ENCODE data around the gene KRT14.

Gene KRT14

DNA sequence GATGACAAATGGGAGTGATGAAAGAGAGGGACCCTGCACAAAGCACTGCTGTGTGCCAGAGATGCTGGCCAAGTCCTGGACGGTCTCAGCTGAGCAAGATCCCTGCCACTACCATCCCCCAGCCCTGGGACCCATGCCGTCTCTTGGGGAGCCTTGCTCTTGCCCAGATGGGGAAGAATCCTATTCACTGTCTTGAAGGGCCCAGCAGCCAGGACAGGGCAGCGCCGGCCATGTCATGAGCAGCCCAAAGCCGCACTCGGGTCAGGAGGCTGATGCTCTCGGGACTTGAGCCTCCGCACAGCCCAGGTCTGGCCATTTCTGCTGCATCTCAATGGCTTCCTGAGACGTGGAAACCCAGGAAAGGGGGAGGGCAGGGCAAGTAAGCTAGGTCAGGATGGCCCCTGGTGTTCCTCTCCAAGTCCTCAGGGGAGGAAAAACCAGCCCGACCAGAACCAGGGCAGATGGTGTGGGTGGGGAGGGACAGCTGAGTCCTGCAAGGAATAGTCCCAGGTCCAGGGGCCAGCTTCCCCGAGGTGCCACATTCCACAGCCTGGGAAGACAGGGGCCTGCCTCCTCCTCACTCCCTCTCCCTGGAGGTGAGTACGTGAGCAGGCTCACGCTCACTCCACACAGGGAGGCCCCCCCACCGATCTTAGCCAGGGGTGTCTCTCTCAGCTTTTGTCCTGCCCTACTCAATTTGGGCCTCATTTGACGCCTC is 50.8 kb downstream of the KRT14 start:
- Histone ChIP-seq H3K9ac (ENCODE audit: low read length) (no peak overlapping the region), H3K9me3 (ENCODE audit: control insufficient read depth, low read length) (no peaks in the 10 kb centered on the region)

DNA sequence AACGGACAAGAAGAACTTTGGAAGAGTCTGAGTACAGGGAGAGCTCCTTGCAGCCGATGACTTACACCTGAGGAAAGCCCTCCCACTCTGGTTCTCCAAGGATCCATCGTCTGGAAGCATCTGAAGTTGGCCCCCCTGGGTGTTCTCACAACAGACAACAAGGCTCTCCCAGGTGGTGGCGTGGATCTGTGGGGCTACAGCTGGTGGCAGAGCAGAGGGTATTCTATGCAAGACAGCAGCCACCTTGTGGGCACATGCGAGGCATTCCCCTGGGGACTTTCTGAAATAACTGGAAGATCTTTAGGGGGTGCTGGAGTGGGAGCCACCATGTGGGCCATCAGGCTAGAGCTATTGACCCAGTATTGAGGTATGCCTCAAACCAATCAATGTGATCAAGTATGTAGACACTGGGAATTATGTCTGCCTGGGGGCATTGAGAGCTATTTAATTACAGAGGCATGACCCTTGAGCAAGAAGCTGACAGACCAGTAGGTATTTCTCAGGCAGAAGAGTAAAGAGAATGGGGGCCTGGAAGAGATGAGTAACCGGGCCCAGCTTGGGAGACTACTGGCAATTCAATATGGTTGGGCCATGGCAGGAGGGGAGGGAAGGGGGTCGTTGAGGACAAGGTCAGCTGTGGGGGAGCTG is 51.7 kb downstream of the KRT14 start:
- Histone ChIP-seq H3K4me1 (ENCODE audit: control insufficient read depth, insufficient read depth, low read length) (peaks cover 10% of the 10 kb centered on the region), H3K36me3 (ENCODE audit: control insufficient read depth, insufficient read depth, low read length) (no peaks in the 10 kb centered on the region), H3K9me3 (ENCODE audit: control insufficient read depth, low read length) (no peaks in the 10 kb centered on the region), H3K9ac (ENCODE audit: low read length) (no peak overlapping the region), H3K4me3 (ENCODE audit: low read length) (no peak overlapping the region), H3K27me3 (ENCODE audit: control insufficient read depth, insufficient read depth, low read length) (no peaks in the 10 kb centered on the region)

More for the DNA sequence above, 50.8 kb downstream of the KRT14 start:
- no peaks in the 10 kb centered on the region for H3K27me3 ChIP-seq (ENCODE audit: control insufficient read depth, insufficient read depth, low read length)
- no peaks in the 10 kb centered on the region for H3K36me3 ChIP-seq (ENCODE audit: control insufficient read depth, insufficient read depth, low read length)
- peaks cover 2% of the 10 kb centered on the region for H3K4me1 ChIP-seq (ENCODE audit: control insufficient read depth, insufficient read depth, low read length)
- no peak overlapping the region for H3K4me3 ChIP-seq (ENCODE audit: low read length)

DNA sequence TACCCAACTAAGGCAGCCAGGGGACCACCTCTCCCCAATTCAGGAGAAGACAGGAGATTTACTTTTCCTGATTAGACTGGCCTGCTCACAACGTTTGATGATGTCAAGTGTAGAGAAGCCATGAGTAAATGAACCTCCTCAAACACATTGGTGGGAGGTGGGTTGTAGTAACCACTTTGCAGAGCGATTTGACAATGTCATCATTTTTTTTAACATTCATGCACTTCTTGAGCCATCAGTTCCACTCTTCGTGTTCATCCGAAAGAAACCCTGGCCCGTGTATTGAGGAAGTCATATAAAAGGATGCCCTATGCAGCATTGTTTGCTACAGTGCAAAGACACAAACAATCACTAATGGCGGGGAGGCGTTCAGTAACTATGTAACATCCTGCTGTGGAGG is 53.1 kb downstream of the KRT14 start:
- Histone ChIP-seq H3K4me3 (ENCODE audit: low read length) (no peak overlapping the region), H3K36me3 (ENCODE audit: control insufficient read depth, insufficient read depth, low read length) (no peaks in the 10 kb centered on the region), H3K27me3 (ENCODE audit: control insufficient read depth, insufficient read depth, low read length) (peaks cover 9% of the 10 kb centered on the region), H3K9me3 (ENCODE audit: control insufficient read depth, low read length) (no peaks in the 10 kb centered on the region), H3K9ac (ENCODE audit: low read length) (no peak overlapping the region), H3K4me1 (ENCODE audit: control insufficient read depth, insufficient read depth, low read length) (peaks cover 24% of the 10 kb centered on the region)

DNA sequence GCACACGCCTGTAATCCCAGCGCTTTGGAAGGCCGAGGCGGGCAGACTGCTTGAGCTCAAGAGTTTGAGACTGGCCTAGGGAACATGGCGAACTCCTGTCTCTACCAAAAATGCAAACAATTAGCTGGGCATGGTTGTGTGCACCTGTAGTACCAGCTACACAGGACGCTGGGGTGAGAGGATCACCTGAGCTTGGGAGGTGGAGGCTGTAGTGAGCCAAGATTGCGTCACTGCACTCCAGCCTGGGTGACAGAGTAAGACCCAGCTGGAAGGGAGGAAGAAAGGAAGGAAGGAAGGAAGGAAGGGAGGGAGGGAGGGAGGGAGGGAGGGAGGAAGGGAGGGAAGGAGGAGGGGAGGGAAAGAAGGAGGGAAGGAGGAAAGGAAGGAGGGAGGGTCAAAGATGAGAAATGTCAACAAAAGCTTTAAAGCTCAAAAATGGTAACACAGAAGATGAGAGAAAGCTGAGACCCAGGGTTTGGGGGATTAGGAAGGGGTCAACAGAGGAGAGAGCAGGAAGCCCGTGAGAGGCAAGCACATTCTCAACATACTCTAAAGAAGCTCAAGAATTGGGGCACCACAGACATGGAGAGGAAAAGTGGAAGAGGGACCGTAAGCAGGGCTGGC is 53.6 kb downstream of the KRT14 start:
- no peak overlapping the region for H3K4me3 ChIP-seq (ENCODE audit: low read length)
- H3K27me3 ChIP-seq (ENCODE audit: control insufficient read depth, insufficient read depth, low read length), result peaks cover 13% of the 10 kb centered on the region
- H3K4me1 ChIP-seq (ENCODE audit: control insufficient read depth, insufficient read depth, low read length), result peaks cover 27% of the 10 kb centered on the region
- H3K9me3 ChIP-seq (ENCODE audit: control insufficient read depth, low read length), result no peaks in the 10 kb centered on the region
- no peak overlapping the region for H3K9ac ChIP-seq (ENCODE audit: low read length)
- H3K36me3 ChIP-seq (ENCODE audit: control insufficient read depth, insufficient read depth, low read length), result no peaks in the 10 kb centered on the region
